BLaER1 (cell line): ENCODE measurements around the gene FAM217B.

Experiments used
- H3K27ac ChIP-seq: shearing (Covaris generic); formaldehyde crosslinking; 2 replicates; pipeline ENCODE4 v1.8.1; 2022
- H3K27me3 ChIP-seq: shearing (Covaris generic); formaldehyde crosslinking; 2 replicates; pipeline ENCODE4 v1.8.1; 2022
- H3K36me3 ChIP-seq: shearing (Covaris generic); formaldehyde crosslinking; 2 replicates; pipeline ENCODE4 v1.8.1; 2022
- H3K4me1 ChIP-seq: shearing (Covaris generic); formaldehyde crosslinking; 2 replicates; pipeline ENCODE4 v1.8.1; 2022
- H3K4me2 ChIP-seq: shearing (Covaris generic); formaldehyde crosslinking; 2 replicates; pipeline ENCODE4 v1.8.1; 2022
- H3K4me3 ChIP-seq: shearing (Covaris generic); formaldehyde crosslinking; 2 replicates; pipeline ENCODE4 v1.8.1; 2022
- H3K9ac ChIP-seq: shearing (Covaris generic); formaldehyde crosslinking; 2 replicates; pipeline ENCODE4 v1.8.1; 2022
- H3K9me3 ChIP-seq: shearing (Covaris generic); formaldehyde crosslinking; 2 replicates; pipeline ENCODE4 v1.8.1; 2022
- H4K20me1 ChIP-seq: shearing (Covaris generic); formaldehyde crosslinking; 2 replicates; pipeline ENCODE4 v1.8.1; 2022
- Cebpa-rat ChIP-seq: shearing (Covaris generic); IDR thresholded peaks from 2 replicates; pipeline ENCODE4 v1.8.1; 2022

The FAM217B gene, protein sequence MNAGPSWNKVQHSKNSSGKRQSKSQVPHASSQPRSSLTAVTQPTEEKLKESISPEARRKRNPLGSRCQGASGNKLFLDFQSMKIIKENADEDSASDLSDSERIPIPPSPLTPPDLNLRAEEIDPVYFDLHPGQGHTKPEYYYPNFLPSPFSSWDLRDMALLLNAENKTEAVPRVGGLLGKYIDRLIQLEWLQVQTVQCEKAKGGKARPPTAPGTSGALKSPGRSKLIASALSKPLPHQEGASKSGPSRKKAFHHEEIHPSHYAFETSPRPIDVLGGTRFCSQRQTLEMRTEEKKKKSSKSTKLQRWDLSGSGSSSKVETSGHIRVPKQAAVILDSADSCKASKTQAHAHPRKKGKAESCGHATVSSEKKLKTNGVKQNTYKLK

DNA sequence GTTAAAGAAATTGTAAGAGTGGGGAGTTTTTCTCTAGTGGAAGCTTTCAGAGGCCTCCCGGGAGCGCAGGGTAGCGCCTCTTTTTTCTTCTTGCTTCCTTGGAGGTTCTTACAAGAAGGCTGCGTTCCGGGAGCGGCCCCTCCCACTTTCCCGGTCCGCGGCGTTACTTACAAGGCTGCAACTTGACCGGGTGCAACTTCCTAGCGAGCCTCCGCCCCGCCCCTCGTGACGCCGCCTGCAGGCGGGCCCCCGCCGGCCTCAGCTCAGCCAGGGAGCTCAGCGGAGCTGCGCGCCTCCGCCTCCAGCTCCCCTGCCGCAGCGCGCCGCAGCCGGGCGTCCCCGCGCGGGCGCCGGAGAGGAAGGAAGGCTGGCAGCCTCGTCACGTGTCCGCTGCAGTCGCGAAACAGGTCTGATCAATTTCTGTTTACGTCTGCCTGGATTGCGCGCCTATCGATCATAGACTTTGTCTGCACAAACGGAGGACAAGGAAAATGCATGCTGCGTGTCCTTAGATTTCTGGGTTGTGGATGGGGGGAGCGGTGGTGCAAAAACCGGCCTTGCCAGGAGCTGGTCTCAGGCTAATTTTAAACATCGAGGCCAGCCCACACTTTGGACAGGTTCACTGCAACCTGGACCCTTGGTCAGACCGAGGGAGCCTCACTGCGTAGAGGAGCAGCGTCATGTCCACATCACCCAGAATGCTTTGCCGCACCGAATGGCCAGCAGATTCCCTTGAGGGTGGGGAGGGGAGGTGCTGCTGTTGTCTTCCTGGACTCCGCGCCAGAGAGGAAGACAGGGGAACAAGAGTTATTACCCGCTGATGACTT is at the start of gene FAM217B, which contains the start of gene PPP1R3D:
FAM217B (plus strand) TSS at position 261 of the 827 bp plus-strand sequence. CDS start 3,555 bp downstream, outside the sequence.
PPP1R3D (minus strand) TSS at position 177 of the 827 bp plus-strand sequence. CDS start 374 bp downstream, outside the sequence.
- Histone ChIP-seq H3K4me1 (peaks cover 48% of the 10 kb centered on the region), H3K9ac (peak within 1 kb of the TSS; percentile 84), H3K4me2 (peak within 1 kb of the TSS; percentile 81), H3K36me3 (peaks cover 31% of the 10 kb centered on the region), H3K27ac (peak within 1 kb of the TSS; percentile 80), H3K27me3 (no peaks in the 10 kb centered on the region), H3K4me3 (peak within 1 kb of the TSS; percentile 85), H4K20me1 (peaks cover 43% of the 10 kb centered on the region), H3K9me3 (no peaks in the 10 kb centered on the region)
- no peak for TF ChIP-seq Cebpa-rat

- H4K20me1 ChIP-seq, result peaks cover 14% of the 10 kb centered on the region
- H3K9ac ChIP-seq, result no peak overlapping the region
- TF ChIP-seq Cebpa-rat, result no peak
- H3K4me3 ChIP-seq, result no peak overlapping the region
- peaks cover 59% of the 10 kb centered on the region for H3K36me3 ChIP-seq
- no peaks in the 10 kb centered on the region for H3K4me1 ChIP-seq
- no peaks in the 10 kb centered on the region for H3K9me3 ChIP-seq
- H3K27me3 ChIP-seq, result no peaks in the 10 kb centered on the region
- H3K4me2 ChIP-seq, result no peak overlapping the region
- no peak overlapping the region for H3K27ac ChIP-seq
These were observed 48.6 kb upstream of the FAM217B start for GRCh38 chr20:59891581-59891980.

GRCh38 chr20:59895908-59896307 is 44.3 kb upstream of the FAM217B start:
- TF ChIP-seq Cebpa-rat, result no peak
- Histone ChIP-seq H4K20me1 (peaks cover 13% of the 10 kb centered on the region), H3K4me2 (no peak overlapping the region), H3K4me3 (no peak overlapping the region), H3K9ac (no peak overlapping the region), H3K27ac (no peak overlapping the region), H3K4me1 (no peaks in the 10 kb centered on the region), H3K9me3 (no peaks in the 10 kb centered on the region), H3K36me3 (peaks cover 52% of the 10 kb centered on the region), H3K27me3 (no peaks in the 10 kb centered on the region)

DNA sequence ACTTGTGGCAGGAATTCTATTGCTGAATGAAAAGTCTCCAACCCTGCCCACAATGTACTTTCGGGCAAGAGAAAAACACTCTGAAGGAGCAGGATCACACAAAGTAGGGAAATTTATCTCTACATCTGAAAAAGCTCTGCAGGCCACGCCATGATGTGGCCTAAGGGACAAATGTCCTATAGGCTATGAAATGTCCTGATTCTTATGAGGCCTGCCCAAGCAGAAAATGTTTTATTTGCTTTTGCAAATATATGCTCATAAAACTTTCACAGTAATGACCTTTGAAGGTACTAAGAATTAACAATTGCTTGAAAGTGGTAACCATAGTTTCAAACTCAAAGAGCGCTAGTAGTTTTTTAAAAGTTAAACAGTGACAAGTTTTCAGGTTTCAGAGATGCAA is 37.7 kb upstream of the FAM217B start:
- TF ChIP-seq Cebpa-rat, result no peak
- no peaks in the 10 kb centered on the region for H3K27me3 ChIP-seq
- no peak overlapping the region for H3K4me3 ChIP-seq
- no peaks in the 10 kb centered on the region for H3K4me1 ChIP-seq
- H3K27ac ChIP-seq, result no peak overlapping the region
- no peaks in the 10 kb centered on the region for H4K20me1 ChIP-seq
- no peaks in the 10 kb centered on the region for H3K9me3 ChIP-seq
- H3K36me3 ChIP-seq, result peaks cover 32% of the 10 kb centered on the region
- H3K9ac ChIP-seq, result no peak overlapping the region
- H3K4me2 ChIP-seq, result no peak overlapping the region

GRCh38 chr20:59903621-59904020 is 36.6 kb upstream of the FAM217B start:
- Histone ChIP-seq H3K4me3 (no peak overlapping the region), H4K20me1 (no peaks in the 10 kb centered on the region), H3K27ac (no peak overlapping the region), H3K9me3 (no peaks in the 10 kb centered on the region), H3K4me1 (no peaks in the 10 kb centered on the region), H3K27me3 (no peaks in the 10 kb centered on the region), H3K4me2 (no peak overlapping the region), H3K9ac (no peak overlapping the region), H3K36me3 (peaks cover 23% of the 10 kb centered on the region; the same call in 1 of the 2 replicates)
- no peak for TF ChIP-seq Cebpa-rat

DNA sequence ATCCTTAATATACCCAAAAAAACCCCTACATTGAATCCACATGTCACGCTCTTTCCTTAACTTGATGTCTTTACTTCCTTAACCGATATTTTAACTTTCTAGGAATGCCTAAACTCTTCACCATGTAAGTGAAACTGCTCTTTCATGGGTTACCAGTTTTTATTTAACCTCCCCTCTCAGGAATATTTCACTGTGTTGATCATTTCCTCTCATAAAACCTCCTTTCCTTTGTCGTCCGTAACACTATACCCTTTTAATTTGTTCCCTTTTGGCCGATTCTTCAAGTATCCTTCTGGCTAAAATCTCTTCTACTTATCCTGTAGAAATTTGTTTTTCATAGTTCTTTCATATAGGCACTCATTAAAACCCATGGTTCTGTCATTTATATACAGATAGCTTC is 31.3 kb upstream of the FAM217B start:
- Histone ChIP-seq H3K4me1 (0 out of 2 replicates have a peak, but pooled peaks cover 4% of the 10 kb centered on the region), H3K9me3 (no peaks in the 10 kb centered on the region), H3K4me3 (no peak overlapping the region), H4K20me1 (no peaks in the 10 kb centered on the region), H3K27ac (no peak overlapping the region), H3K27me3 (no peaks in the 10 kb centered on the region), H3K36me3 (peaks cover 10% of the 10 kb centered on the region; the same call in 1 of the 2 replicates), H3K4me2 (no peak overlapping the region), H3K9ac (no peak overlapping the region)
- TF ChIP-seq Cebpa-rat, result no peak

DNA sequence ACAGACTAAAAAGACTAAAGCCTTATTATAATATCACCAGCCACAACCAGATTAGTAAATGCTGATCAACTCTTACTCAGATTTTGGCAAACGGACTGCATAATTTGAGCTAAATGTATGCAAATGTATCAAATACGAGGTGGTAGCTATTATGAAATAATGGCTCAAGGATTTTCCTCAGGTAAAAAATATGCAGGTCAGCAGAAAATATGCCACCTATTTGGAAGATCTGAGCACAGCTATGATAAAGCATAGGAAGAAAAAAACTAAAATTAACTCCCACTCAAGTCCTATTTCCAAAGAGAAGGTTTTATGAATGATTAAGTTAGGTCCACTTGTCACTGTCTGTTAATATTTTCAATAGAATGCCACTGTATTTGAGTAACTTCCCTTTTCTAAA is 29.1 kb upstream of the FAM217B start:
- Histone ChIP-seq H3K4me2 (no peak overlapping the region), H3K9me3 (no peaks in the 10 kb centered on the region), H4K20me1 (no peaks in the 10 kb centered on the region), H3K27me3 (no peaks in the 10 kb centered on the region), H3K36me3 (no peaks in the 10 kb centered on the region), H3K4me1 (0 out of 2 replicates have a peak, but pooled peaks cover 4% of the 10 kb centered on the region), H3K4me3 (no peak overlapping the region), H3K27ac (no peak overlapping the region), H3K9ac (no peak overlapping the region)
- TF ChIP-seq Cebpa-rat, result no peak

GRCh38 chr20:59912609-59913008 is 27.6 kb upstream of the FAM217B start:
- Histone ChIP-seq H3K4me1 (0 out of 2 replicates have a peak, but pooled peaks cover 4% of the 10 kb centered on the region), H3K9ac (no peak overlapping the region), H3K27ac (no peak overlapping the region), H3K36me3 (no peaks in the 10 kb centered on the region), H3K4me3 (no peak overlapping the region), H3K27me3 (no peaks in the 10 kb centered on the region), H3K9me3 (no peaks in the 10 kb centered on the region), H4K20me1 (no peaks in the 10 kb centered on the region), H3K4me2 (no peak overlapping the region; the same call in 1 of the 2 replicates)
- no peak for TF ChIP-seq Cebpa-rat

DNA sequence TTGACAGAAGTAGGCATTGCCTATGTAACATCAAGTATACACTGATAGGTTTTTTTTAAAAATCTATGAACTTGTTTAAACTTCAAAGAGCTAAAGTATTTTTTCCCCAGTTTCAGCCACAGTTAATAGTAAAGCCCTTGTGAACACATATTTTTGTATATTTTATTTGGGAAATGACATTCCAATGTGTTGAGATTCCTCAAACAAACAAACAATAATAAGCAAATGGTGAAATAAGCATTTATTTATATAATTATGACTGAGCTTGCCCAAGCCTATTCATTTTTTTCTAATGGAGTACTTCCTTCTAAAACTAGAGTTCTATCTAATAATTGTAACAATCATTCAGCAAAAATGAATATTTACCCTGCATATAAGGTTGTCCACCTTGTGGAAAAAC is 19.2 kb upstream of the FAM217B start:
- Histone ChIP-seq H3K4me3 (no peak overlapping the region), H3K9me3 (no peaks in the 10 kb centered on the region), H3K27ac (no peak overlapping the region), H3K27me3 (no peaks in the 10 kb centered on the region), H4K20me1 (no peaks in the 10 kb centered on the region), H3K9ac (no peak overlapping the region), H3K36me3 (no peaks in the 10 kb centered on the region), H3K4me1 (no peaks in the 10 kb centered on the region), H3K4me2 (no peak overlapping the region)
- no peak for TF ChIP-seq Cebpa-rat

GRCh38 chr20:59923514-59923913 is 16.7 kb upstream of the FAM217B start:
- H3K4me2 ChIP-seq, result no peak overlapping the region
- H4K20me1 ChIP-seq, result no peaks in the 10 kb centered on the region
- no peak for TF ChIP-seq Cebpa-rat
- H3K36me3 ChIP-seq, result no peaks in the 10 kb centered on the region
- H3K27ac ChIP-seq, result no peak overlapping the region
- no peak overlapping the region for H3K9ac ChIP-seq
- H3K4me1 ChIP-seq, result no peaks in the 10 kb centered on the region
- no peaks in the 10 kb centered on the region for H3K9me3 ChIP-seq
- H3K4me3 ChIP-seq, result no peak overlapping the region
- no peaks in the 10 kb centered on the region for H3K27me3 ChIP-seq
